HepG2 (cell line): ENCODE measurements around the gene ZIC3.

Experiments used
- ATF4 ChIP-seq, 2 experiments: fragments of 450-650 bp in 1 of 2; sonication (generic) in 1 of 2; formaldehyde crosslinking; IDR thresholded peaks; 2 replicates each; pipeline versions ENCODE4 v1.5.0 to v1.8.0; 2020 to 2022; ENCODE audit warnings: mild to moderate bottlenecking in 1 of 2, missing genetic modification reagents in 1 of 2
- CHD2 ChIP-seq: IDR thresholded peaks from 2 replicates; pipeline ENCODE4 v1.6.1; 2011; ENCODE audit warnings: low read depth, low read length, improper control_type of control experiment
- CTCF ChIP-seq: sonication (generic); formaldehyde crosslinking; IDR thresholded peaks from 2 replicates; pipeline ENCODE4 v1.5.0; 2020; ENCODE audit warnings: mild to moderate bottlenecking, missing genetic modification reagents, moderate library complexity
- IRF1 ChIP-seq: sonication (generic); formaldehyde crosslinking; IDR thresholded peaks from 2 replicates; pipeline ENCODE4 v1.4.0; 2020; ENCODE audit warnings: low read depth, mild to moderate bottlenecking, missing genetic modification reagents
- KDM1A ChIP-seq: IDR thresholded peaks from 2 replicates; pipeline ENCODE4 v1.6.1; 2016; ENCODE audit warnings: missing compliant biosample characterization
- PRPF4 ChIP-seq: fragments of 200-400 bp; formaldehyde crosslinking; IDR thresholded peaks from 2 replicates; pipeline ENCODE4 v1.6.1; 2016; ENCODE audit warnings: low read length, low read depth; ENCODE audit not compliant: poor library complexity, severe bottlenecking
- RAD21 ChIP-seq: fragments of 450-650 bp; formaldehyde crosslinking; IDR thresholded peaks from 2 replicates; pipeline ENCODE4 v1.5.0; 2020; ENCODE audit warnings: mild to moderate bottlenecking
- SAFB2 ChIP-seq: sonication (generic); formaldehyde crosslinking; IDR thresholded peaks from 2 replicates; pipeline ENCODE4 v1.5.1; 2020; ENCODE audit warnings: missing genetic modification reagents, low read depth, mild to moderate bottlenecking, borderline replicate concordance

GRCh38 chrX:137600769-137601168 is 34.8 kb downstream of the ZIC3 start:
- TF ChIP-seq IRF1 (CRISPR knock-in tag), result no peak
- TF ChIP-seq CTCF (CRISPR knock-in tag), result no peak
- TF ChIP-seq SAFB2, result no peak
- TF ChIP-seq PRPF4, result no peak
- TF ChIP-seq KDM1A, result no peak
- TF ChIP-seq RAD21 (CRISPR knock-in tag), result no peak
- no peak for TF ChIP-seq ATF4 (CRISPR knock-in tag; IDR thresholded peaks at IDR 0.05)
- no peak for TF ChIP-seq CHD2
